GM19455 (cell line): ENCODE measurements around the gene HIRA.

Source experiments
- ATAC-seq: cut with Tn5 transposase; IDR thresholded peaks from one replicate; pipeline ENCODE4 v1.9.1; 2021; ENCODE audit not compliant: unreplicated experiment

The HIRA gene

DNA sequence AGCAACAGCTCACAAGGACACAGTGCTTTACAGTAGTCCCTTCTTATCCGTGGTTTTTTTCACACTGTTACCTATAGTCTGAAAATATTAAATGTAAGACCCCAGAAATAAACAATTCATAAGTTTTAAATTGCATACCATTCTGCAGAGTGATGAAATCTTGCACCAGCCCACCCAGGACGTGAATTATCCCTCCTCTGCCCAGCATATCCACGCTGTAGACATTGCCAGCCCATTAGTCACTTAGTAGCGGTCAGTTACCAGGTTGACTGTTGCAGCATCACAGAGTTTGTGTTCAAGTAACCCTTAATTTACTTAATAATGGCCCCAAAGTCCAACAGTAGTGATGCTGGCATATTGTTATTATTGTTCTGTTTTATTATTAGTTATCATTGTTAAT is 143.6 kb downstream of the HIRA start:
- ATAC-seq, result no peak

DNA sequence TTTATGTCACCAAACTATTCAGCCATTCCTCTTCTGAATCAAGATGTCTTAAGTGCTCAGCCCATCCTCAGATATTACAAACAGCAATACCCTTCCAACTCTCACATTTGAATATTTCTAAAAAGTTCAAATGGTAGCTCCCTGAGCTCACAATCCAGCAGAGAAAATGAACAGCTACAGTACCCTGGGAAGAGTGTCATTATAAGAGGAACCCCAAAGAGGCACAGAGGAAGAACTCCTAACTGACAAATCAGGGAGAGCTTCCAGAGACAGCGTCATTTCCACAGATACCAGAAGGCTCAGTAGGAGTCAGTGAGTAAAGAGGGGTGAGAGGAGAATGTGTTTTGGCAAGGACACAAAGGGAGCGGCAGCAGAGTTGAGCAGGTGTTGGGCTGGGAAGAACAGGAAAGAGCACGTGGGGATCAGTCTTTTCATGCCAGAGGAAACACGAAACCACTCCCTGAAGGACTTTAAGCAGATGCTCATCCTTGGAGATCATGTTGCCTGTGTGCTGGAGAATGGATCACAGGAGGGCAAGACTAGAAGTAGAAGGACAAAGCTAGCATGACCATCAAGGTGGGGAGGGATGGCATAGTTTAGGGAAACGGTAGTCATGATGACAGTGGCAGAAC is 144.3 kb downstream of the HIRA start:
- ATAC-seq, result no peak

DNA sequence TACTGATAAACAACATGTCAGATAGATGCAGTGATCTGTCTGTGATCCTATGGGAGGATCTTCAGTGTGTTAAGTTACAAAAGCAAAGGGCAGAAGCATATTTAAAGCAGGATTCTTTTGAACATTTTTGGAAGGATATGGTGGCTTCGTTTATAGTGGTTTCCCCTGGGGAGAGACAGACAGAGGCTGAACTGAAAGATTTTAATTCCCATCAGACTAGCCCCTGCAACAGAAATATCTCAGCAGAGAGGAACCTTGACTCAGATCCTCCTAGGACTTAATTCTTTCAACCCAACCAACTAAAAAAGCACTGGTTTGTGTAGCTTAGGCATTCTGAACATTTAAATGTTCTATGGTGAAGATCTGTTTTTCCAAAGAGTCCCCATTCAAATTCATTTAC is 145.7 kb downstream of the HIRA start:
- ATAC-seq, result no peak
